Activated CD8-positive, alpha-beta memory T cell treated with anti-CD3 and anti-CD28 coated beads for 24 hours (primary cell): ENCODE measurements around the gene FAR2.
A peak's percentile ranks its signal among the peaks of the same experiment; 100 is the strongest.
"Not testable (repeated sequence)": the region's sequence is repeated elsewhere in the genome, so short reads cannot be mapped to it uniquely, and the experiment has no call there.

ENCODE experiments used
- DNase-seq: peaks from one replicate; pipeline ENCODE4 v3.0.0-alpha.2; 2020

The FAR2 gene

DNA sequence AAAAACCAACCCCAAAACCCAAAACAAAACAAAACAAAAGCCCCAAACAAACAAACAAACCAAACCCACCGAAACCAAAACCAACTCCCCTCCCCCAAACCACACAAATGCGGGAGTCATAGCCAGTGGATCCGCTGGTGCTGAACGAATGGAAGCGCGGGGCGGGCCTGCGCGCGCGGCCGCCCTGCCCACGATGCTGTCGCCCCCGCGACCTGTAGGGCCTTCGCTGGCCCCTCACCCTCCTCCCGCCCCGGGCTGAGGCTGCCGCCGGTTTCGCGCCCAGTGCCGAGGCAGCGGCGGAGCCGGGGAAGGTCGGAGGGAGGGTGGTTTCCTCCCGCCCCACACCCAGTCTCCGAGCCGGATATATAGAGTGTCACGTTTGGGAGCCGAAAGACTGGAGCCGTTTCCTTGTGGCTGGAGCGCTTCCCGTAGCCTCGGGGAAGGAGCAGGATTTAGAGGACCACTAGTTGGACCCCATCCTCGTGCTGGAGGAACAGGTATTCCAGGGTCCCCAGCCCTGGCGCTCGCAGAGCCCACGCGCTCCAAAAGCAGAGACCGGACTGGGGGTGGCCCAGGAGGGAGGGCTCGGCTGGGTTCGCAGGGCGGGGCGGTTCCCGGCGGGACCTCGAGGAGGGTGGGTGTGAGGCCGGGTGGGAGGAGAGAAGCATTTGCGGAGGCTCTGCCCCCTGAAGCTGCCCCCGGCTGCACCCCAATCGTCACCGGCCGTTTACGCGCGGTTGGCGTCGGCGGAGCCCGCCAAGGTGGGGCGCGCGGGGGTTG is at the start of gene FAR2:
FAR2 (plus strand) TSS at position 368 of the 780 bp plus-strand sequence. CDS start 121,172 bp downstream, outside the sequence.
- DNase-seq, result peak; percentile 79

DNA sequence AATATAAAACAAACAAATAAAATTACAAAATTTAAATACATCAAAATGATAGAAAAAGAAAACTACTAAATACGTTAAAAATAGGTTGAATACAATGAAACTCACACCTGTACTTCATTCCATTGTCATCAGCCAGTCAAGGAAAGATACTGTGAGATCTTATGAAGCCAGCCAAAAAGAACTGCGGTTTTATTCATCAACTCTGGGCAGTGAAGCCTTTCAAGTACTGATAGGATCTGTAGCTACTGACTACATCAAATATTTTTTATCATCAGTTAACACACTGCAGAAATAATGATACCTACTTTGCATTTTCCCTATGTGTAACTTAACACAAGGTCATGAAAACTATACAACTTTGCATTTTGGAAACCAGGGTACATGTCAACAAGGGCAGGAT is 46.3 kb upstream of the FAR2 start:
- no peak for DNase-seq

DNA sequence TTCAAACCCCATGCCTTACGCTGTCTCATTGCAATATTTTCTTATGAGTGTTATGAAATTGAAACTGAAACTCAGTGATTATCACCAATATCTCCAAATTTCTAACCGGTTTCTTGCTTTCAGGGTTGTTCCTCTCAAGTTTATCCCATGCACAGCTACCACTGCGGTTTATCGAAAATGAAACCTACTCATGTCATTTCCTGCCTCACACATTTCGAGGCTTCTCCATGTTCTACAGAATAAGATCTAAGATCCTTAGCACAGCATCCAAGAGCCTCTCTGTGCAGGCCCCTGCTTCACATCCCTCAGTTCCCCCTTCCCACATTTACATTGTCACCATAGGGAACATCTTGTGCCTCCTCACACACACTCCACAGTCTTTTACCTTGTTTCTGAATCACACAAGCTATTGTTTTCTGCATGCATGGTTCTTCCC is 45.5 kb upstream of the FAR2 start:
- DNase-seq, result peak; percentile 67

DNA sequence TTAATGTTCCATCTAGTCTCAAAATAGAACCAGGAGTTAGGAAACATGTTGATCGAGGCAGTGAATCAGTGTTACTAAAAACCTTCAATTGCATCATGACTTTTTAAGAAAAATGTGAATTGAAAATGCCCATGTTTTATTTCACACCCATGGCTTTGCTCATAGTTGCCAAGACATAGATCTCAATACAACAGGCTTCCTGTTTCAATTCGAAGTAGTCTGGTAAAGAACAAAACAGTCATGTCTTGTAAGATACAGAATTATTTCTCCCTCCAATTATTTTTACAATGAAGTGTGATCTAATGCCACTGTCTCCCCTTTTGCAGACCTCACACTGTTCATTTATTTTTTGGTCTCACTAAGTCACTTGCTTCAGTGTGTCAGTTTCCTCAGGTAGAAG is 44.6 kb upstream of the FAR2 start:
- DNase-seq, result no peak

DNA sequence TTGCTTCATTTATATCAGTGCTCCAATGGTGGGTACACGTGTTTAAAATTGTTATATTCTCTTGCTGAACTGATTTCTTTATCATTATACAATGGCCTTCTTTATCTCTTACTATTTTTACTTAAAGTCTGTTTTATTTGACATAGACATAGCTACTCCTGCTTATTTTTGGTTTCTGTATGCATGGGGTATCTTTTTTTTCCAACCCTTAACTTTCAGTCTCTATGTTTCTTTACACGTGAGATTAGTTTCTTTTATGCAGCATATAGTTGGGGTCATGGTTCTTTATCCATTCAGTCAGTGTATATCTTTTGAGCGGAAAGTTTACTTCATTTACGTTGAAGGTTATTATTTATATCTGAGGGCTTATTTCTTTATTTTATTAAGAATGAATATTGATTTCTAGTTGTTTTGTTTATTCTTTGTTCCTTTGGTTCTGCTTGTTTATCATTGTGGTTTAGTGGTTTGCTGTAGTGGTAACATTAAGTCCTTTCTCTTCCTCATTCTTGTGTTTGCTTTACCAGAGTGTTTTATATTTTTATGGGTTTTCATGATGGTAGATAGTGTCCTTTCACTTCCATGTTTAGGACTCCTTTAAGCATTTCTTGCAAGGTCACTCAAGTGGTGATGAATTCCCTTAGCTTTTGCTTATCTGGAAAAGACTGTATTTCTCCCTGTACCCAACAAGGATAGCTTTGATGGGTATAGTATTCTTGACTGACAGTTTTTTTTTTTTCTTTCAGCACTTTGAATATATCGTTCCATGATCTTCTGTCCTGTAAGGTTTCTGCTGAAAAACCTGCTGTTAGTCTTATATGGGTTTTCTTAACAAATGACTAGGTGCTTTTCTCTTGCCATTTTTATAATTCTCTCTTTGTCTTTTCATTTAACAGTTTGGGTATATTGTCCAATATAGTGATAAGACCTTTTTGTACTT is 38.3 kb upstream of the FAR2 start:
- DNase-seq, result no peak

DNA sequence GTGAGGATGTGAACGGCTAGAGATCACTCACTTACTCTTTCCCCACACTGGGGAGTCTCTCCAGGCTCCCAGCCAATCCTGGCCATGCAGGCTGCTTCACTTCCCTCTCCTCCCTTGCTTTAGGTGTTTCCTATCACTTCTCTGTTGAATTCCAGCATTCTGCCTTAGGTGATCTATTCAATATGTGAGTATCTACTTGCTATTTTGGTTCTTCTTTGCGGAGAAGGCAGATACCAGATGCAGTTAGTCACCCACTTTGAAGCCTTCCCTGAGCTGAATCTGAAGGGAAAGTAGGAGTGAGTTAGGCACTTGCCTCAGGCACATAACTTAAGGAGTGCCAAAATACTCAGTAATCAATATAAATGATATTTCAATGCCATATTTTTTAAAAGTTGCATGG is 36.0 kb upstream of the FAR2 start:
- DNase-seq, result no peak

DNA sequence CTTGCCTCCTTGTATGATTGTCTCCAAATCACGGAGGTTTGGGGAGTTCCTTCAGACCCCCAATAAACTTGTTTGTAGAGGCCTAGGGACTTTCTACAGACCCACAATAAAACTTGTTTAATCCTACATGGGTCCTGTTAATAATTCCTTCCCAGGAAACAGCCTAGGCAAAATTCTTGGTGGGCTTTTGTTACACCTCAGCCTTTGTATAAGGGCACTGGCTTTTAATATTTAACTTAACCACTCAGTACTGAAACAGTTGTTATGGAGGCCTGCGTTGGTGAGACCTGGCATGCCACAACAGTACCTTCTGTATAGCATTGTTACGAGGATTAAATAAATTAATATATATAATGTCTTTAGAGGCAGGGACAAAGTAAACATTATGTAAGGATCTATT is 32.7 kb upstream of the FAR2 start:
- DNase-seq, result no peak

DNA sequence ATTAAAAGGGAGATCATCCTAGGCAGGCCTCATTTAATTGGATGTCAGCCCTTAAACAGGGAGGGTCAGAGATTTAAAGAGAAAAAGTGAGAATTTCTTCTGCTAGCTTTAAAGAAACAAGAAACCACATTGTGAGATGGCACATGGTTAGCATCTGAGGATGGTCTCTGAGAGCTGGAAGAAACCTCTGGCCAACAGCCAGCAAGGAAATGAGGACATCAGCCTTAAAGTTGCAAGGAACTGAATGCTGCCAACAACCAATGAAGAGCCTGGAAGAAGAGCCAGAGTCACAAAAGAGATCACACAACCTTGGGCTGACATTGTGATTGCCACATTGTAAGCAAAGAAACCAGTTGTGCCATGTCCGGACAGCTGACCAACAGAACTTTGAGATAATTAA is 17.5 kb upstream of the FAR2 start:
- no peak for DNase-seq

DNA sequence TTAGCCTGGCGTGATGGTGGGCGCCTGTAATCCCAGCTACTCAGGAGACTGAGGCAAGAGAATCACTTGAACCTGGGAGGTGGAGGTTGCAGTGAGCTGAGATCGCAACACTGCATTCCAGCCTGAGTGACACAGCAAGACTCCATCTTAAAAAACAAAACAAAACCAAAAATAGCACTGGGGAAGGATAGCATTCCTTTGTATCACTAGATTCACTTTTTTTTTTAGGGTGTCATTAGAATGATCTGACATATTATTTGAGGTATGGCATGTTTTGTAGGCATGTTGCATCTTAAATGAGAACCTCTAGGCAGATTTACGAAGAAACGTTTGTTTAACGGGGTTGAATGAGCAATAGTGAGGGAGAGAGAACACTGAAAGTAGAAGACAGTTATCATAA is 16.8 kb upstream of the FAR2 start:
- no peak for DNase-seq

DNA sequence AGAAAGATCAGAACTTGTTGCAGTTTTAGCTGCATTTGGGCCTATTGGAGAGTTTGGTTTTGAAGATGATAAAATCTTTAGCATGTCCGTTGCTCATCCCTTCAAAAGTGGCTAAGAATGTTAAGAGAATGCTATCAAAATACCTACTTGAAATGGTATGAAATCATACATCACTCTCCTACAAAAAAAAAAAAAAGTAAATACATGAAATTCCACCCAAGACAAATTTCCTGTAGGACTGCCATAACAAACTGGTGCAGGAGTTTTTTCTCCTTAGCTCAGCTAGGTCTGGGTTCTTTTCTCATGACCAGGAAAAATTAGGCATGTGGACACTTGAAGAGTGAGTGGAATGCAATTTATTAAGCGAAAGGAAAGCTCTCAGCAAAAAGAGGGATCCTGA is 15.9 kb upstream of the FAR2 start:
- DNase-seq, result no peak

DNA sequence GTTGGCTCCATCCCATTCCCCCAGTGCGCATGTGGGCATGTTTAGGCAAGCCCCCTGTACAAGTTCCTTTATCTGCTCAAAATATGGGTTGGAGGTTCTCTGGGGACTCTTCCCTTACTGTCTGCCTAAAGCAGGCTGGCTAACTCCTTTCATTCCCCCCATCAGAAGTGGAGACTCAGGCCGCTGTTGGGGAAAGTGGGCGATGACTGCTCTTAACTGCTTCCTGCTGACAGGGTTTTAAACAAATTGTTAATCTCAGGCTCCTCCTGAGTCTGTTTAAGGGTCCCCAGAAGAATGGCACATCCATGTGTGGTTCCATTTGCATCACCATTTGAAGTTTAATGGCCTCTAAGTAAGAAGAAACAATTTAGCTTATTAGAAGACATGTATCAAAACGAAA is 15.4 kb upstream of the FAR2 start:
- no peak for DNase-seq

DNA sequence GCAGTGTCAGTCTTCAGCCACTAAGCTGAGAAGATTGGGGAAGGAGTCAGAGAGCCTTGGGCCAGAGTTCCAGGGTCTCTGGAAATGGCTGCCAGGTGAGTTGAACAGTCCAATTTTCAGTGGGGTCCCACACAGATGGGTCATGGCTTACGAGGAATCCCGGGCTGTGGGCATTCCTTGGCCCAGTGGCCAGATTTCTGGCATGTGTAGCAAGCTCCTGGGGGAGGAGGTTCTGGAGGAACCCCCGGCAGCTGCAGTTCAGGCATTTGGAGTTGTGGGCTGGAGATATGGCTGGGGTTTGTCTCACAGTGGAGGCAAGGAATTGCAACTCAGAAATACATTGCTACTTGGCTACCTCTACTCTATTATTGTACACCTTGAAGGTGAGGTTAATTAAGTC is 10.8 kb upstream of the FAR2 start:
- DNase-seq, result not testable (repeated sequence)

DNA sequence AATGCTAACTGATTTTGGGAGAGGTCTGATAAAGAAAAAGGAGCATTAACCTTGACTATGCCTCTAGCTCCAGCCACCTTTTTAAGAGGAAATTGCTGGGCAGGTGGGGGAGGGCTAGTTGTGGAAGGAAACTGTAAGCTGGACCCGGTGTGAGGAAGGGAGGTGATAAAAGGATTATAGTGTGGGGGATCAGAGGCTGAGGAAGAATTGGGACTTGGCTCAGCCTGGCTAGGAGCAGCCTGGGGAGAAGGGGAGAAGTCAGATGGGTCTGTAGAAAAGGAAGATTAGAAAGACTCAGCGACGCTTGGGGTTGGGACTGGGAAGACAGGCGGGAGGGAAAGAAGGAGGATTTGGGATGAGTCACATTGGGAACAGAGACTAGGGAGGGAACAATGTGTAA is 10.2 kb upstream of the FAR2 start:
- DNase-seq, result not testable (repeated sequence)

DNA sequence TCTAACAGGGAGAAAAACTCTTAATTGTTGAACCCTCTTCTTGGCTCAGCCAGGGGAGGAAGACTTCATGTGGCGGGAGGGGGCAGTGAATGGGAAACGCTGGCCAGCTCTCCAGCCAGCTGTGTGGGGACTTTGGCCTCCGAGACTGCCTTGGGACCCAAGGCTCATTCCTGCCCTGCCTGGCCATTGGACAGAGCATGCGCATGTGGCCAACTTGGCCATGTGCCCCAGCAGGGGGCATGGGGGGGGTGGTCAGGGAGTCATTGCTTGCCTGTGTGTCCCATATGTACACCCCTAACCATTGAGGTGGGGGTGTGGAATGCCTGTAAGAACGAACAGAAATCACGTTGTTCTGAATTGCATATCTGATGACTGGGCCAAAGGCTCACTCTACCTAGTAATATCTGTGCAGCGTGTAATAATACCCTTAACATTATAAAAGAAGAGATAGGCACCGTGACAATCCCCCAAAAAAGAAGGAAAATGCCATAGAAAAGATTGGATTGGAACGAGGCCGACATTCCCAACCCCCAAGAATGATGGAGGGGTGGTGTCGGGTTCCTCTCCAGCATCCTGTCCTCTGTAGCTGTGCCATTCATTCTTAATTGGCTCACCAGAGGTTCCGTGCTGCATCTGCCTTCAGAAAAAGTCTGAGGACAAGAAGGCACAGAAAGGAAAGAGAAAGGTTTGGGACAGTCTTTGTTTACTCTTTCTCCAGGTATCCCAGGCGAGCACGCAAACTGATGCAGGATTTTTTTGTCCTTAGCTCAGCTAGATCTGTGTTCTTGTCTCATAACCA is 3.5 kb upstream of the FAR2 start:
- DNase-seq, result no peak

DNA sequence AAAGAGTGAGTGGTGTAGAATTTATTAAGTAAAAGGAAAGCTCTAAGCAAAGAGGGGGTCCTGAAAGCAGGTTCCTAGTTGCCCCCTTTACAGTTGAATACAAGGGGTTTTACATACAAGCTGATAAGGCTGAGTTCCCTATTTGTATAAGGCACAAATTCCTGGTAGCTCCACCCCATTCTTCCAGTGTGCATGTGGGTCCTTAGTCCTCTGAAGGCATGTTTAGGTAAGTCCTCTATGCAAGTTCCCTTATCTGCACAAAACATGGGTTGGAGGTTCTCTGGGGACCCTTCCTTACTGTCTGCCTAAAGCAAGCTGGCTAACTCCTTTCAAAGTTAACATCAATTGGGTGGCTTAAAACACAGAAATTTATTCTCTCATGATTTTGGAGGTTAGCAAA is 2.9 kb upstream of the FAR2 start:
- DNase-seq, result no peak

DNA sequence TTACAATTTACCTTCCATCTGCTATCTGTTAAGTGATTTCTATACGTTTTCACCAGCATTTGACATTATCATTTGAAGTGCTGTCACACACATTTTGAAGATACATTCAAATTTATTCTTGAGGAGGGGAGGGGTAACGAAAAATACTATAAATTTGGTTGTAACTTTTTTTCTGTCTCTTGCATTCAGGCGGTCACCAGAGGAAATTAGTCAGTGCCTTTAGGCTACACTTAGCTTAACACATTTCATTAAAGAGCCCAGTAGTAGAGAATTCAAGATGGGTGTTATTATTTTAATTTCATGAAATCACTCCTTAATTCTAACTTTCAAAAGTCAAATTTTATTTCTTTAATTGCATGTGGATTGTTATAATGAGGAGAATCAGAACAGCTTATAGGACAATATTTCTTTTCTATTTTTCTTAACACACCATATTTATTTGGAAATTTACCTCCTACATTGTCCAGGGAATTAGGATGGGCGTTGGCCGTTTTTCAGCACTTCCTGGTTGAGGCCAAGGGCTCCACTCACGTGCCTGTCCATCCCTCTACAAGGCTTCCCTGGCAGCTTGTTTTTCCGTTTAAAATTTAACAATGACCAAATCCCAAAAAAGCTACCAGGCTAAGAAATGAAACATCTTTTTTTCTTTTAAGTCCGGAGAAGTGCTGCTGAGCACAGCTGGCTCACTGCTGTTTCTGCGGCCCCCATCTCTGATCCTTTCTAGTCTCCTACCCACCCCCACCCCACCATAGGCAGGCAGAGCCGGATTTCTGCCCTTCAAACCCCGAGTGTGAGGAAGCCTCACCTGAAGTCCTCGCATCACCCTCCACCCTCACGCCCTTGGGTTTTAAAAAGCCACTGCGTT is 1.1 kb upstream of the FAR2 start:
- DNase-seq, result no peak

DNA sequence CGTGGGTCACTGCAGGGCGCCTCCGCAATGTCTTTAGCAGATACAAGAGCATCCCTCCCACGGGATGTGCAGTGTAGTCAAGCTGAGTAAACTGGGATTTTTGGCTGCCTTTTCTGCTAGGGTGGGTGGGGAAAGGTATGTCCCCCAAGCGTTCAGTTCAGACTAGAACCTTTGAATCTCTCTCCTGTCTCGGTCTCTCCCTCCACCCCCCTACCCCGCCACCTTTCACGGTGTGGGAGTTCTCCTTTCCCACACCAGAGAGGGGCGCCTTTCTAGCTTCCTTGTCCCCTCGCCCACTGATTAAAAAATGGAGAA is 525 bp upstream of the FAR2 start:
- DNase-seq, result peak; percentile 61

DNA sequence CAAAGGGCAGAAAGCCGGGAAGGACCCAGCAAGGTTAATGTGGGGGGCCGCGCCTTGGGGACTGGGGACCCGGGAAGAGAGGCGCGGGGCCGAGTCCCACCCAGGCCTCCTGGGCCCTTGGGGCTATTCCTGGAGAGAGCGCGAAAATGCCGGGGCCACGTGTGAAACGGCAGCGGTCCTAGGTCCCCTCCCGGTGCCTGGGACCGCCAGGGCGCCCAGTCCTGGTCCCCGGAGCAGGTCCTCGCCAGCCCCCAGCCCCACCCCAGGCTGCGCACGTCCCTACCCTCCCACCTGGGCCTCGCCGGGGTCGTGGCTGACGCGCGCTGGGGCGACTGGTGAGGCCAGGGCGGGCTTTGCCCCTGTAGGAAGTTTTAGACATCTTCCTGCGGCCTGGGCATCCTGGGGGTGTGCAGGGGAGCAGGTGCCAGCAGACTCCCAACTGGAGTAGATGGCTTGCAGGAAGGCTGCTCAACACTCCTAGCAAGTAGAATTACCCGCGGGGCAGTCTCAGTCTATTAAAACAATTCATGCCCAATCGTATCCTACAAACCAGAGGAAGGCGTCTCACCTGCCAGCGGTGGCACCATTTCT is 708 bp downstream of the FAR2 start:
- DNase-seq, result peak; percentile 68

DNA sequence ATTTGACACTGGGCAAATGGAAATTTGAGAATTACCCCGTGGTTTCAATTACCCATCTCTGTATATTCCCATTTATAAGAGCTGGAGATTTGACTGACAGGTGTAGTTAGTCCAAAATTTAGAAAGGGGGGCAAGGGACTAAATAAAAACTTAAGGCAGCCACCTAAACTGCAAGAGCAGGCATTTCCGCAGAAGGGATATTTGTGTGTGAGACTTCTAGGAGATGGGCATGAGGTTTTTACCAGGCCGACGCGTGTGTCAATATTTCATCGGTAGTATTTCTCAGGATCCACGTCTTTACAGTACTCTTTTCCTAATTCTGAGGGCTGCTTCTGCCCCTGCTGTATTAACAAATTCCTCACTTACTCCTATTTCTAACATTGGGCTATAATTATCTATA is 1.4 kb downstream of the FAR2 start:
- no peak for DNase-seq

DNA sequence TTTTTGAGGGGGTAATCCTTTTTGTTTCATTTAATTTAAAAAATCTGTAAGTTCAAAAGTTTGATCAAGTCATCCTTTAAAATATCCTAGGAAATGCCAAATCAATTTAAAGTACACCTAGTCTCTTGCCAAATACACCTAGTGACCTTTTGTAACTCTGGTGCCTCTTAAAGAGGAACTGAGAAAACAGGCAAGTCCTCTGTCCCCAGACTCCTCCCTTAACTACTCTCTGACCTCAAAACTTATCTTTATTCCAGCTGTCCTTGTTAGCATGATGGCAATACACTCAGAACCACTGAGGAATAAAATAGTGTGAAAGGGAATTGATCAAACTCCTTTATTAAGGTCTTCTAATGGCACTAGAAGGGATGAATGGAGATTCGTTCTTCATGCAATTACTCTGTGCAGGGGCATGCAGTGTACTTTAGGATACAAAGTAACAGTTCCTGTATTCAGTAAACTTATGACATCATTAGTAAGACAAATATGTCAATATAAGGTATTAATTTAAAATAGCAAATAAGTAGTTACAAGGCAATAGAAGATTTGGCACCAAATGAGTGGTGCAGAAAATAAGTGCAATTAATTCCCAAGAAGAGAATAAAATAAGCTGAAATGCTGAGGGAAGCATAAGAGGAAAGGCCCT is 3.3 kb downstream of the FAR2 start:
- no peak for DNase-seq

DNA sequence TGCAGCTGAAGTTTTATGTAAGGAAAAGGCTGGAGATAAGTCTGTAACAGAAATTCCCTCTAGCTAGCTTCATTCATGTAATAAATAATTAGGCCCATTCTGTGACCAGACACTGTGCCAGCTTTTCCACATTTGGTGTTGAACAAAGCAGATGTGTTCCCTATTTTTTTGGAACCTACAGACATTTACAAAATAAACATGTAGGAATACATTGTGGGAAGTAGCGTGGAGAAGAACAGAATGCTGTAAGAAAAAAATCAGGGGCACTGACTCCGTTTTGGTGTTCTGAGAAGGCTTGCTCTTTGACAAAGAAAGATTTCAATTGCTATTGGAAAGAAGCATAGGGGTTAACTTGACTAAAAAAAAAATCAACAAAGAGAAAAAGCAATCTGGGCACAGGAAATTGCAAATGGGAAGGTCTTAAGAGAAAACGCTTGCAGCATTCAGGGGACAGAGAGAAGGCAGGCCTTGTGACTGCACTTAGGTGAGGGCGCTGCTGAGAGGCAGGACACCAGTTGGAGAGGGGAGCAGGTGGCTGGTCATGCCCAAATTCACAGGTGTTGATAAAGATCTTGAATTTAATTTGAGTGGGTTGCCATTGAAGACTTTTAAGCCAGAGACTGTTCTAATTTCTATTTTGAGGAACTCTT is 4.0 kb downstream of the FAR2 start:
- DNase-seq, result no peak
